Peyer's patch (tissue), 4 donors: ENCODE measurements around the gene MRPS5. TPM values are rescaled to one million over a fixed set of nuclear protein-coding genes. Genes with fewer than 3 reads are reported as not detected.

Source experiments
- DNase-seq, 3 donors: peaks; one replicate each; pipeline ENCODE4 v3.0.0-alpha.2; 2017 to 2019
- H3K27ac ChIP-seq, 4 donors: fragments of 200-600 bp; sonication (generic); one replicate each; pipeline ENCODE4 v1.5.1; 2016 to 2019
- H3K27me3 ChIP-seq, 2 donors: fragments of 200-600 bp; sonication (generic); one replicate each; pipeline ENCODE4 v1.5.1; 2019
- H3K36me3 ChIP-seq, 3 donors: fragments of 200-600 bp; sonication (generic); one replicate each; pipeline ENCODE4 v1.5.1; 2016 to 2019
- H3K4me1 ChIP-seq, 4 donors: fragments of 200-600 bp; sonication (generic); one replicate each; pipeline ENCODE4 v1.5.1; 2016 to 2019
- H3K4me3 ChIP-seq, 4 donors: fragments of 200-600 bp; sonication (generic); 1 replicate in 3 of 4; 2 replicates in 1 of 4; pipeline ENCODE4 v1.5.1; 2016 to 2019; ENCODE audit warnings: mild to moderate bottlenecking in 1 of 4
- H3K9me3 ChIP-seq, 4 donors: fragments of 200-600 bp; sonication (generic); one replicate each; pipeline ENCODE4 v1.5.1; 2016 to 2019; ENCODE audit warnings: mild to moderate bottlenecking in 1 of 4
- CTCF ChIP-seq, 6 experiments: fragments of 450-650 bp in 4 of 6; fragments of 200-600 bp in 2 of 6; sonication (generic) in 1 of 6; IDR thresholded peaks; one replicate each; pipeline ENCODE4 v1.5.1; 2017 to 2019; ENCODE audit warnings: antibody characterized with exemption in 6 of 6, mild to moderate bottlenecking in 3 of 6, moderate library complexity in 1 of 6
- POLR2A ChIP-seq, 2 donors: fragments of 450-650 bp; IDR thresholded peaks; one replicate each; pipeline ENCODE4 v1.5.1; 2017; ENCODE audit warnings: antibody characterized with exemption in 2 of 2, mild to moderate bottlenecking in 2 of 2, moderate library complexity in 2 of 2
- total RNA-seq, 4 donors: library from RNA; depleted of rRNA; stranded (reverse); fragments of >200 nt; gene quantifications; one replicate each; pipeline ENCODE4 v1.1.0, GENCODE V29; 2016

The MRPS5 gene
- total RNA-seq, 4 donors from 2014 or later, result 52.0 to 87.3 (median 66.2) TPM

DNA sequence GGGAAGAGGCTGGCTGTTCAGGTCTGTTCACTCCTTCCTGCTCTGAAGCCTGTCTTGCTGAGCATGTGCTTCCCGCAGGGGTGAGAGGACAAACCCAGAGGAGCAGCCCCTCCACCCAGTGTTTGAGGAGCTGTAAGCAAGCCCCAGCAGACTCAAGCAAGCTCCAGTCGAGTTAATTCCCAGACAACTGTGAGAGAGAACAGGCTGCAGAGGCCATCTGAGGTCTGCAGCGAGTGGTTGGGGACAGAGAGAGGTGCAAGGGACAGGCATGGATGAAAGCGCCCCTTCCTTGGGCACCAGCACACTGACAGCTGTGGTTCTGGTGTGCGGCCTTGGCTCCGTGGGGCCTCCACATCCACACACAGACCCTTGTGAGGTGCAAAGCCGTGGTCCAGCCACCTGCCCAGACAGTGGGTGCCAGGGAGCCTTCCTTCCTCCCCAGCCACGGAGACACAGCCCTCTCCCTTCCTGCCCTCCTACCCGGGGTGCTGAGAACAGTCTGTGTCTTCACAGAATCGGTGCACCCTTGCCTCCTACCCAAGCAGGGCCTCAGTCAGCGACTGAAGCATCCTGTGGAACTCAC is 59.9 kb downstream of the MRPS5 start:
- Histone ChIP-seq H3K27ac (no peak overlapping the region), H3K4me3 (no peak overlapping the region), H3K9me3 (no peaks in the 10 kb centered on the region), H3K36me3 (no peaks in the 10 kb centered on the region), H3K4me1 (no peaks in the 10 kb centered on the region), H3K27me3 (no peaks in the 10 kb centered on the region)
- peak in 1 of 3 donors; percentile 37 for DNase-seq
- TF ChIP-seq CTCF (IDR thresholded peaks at IDR 0.05), result no peak
- TF ChIP-seq POLR2A (IDR thresholded peaks at IDR 0.05), result no peak

DNA sequence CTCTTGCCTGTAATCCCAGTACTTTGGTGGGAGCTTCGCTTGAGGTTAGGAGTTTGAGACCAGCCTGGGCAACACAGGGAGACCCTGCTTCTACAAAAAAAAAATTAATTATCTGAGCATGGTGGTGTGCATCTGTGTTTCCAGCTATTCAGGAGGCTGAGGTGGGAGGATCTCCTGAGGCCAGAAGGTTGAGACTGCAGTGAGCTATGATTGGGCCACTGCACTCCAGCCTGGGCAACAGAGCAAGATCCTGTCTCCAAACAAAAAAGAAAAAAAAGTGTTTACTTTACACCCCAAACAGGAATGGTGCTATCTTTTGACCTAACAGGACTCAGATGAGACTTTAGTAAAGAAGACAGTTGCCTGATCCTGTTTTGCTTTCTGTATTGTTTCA is 60.5 kb downstream of the MRPS5 start:
- Histone ChIP-seq H3K36me3 (no peaks in the 10 kb centered on the region), H3K27me3 (no peaks in the 10 kb centered on the region), H3K27ac (no peak overlapping the region), H3K4me1 (no peaks in the 10 kb centered on the region), H3K4me3 (no peak overlapping the region), H3K9me3 (no peaks in the 10 kb centered on the region)
- TF ChIP-seq CTCF (IDR thresholded peaks at IDR 0.05) (no peak), POLR2A (IDR thresholded peaks at IDR 0.05) (no peak)
- no peak for DNase-seq

- Histone ChIP-seq H3K4me3 (no peak overlapping the region), H3K36me3 (no peaks in the 10 kb centered on the region), H3K4me1 (no peaks in the 10 kb centered on the region), H3K9me3 (no peaks in the 10 kb centered on the region), H3K27me3 (no peaks in the 10 kb centered on the region), H3K27ac (no peak overlapping the region)
- no peak for TF ChIP-seq CTCF (IDR thresholded peaks at IDR 0.05)
- no peak for TF ChIP-seq POLR2A (IDR thresholded peaks at IDR 0.05)
- DNase-seq, result peak in 1 of 3 donors; percentile 44
Observed at GRCh38 chr2:95060446-95061118, 61.0 kb downstream of the MRPS5 start.

GRCh38 chr2:95059656-95060370 is 61.8 kb downstream of the MRPS5 start:
- DNase-seq, result peak in 1 of 3 donors; percentile 26
- Histone ChIP-seq H3K4me1 (no peaks in the 10 kb centered on the region), H3K36me3 (no peaks in the 10 kb centered on the region), H3K4me3 (no peak overlapping the region), H3K9me3 (no peaks in the 10 kb centered on the region), H3K27ac (no peak overlapping the region), H3K27me3 (no peaks in the 10 kb centered on the region)
- TF ChIP-seq POLR2A (IDR thresholded peaks at IDR 0.05) (no peak), CTCF (IDR thresholded peaks at IDR 0.05) (no peak)

- H3K36me3 ChIP-seq, result no peaks in the 10 kb centered on the region
- H3K4me3 ChIP-seq, result no peak overlapping the region
- peak in 2 of 3 donors; percentile 24 to 29 for DNase-seq
- TF ChIP-seq POLR2A (IDR thresholded peaks at IDR 0.05) (no peak), CTCF (IDR thresholded peaks at IDR 0.05) (no peak)
- H3K27me3 ChIP-seq, result no peaks in the 10 kb centered on the region
- H3K4me1 ChIP-seq, result no peaks in the 10 kb centered on the region
- no peaks in the 10 kb centered on the region for H3K9me3 ChIP-seq
- no peak overlapping the region for H3K27ac ChIP-seq
Observed at GRCh38 chr2:95058989-95059641, 62.5 kb downstream of the MRPS5 start.
